ENCODE measurements around the gene SRP72.

SRP72 gene

GRCh38 chr4:56425518-56425917 lies 41.9 kb upstream of the SRP72 start:
- no peak for DNase-seq (ENCODE audit: low read depth in 1 of 2, low spot score in 1 of 2)
- H3K4me3 ChIP-seq (replicated peaks; ENCODE audit: insufficient read depth, low read length) = no peak overlapping the region
- no peak overlapping the region for H3K27ac ChIP-seq (replicated peaks)
- TF ChIP-seq SPI1 (IDR thresholded peaks at IDR 0.05; ENCODE audit: borderline replicate concordance, low read depth) (no peak), REST (IDR thresholded peaks at IDR 0.05; ENCODE audit: insufficient replicate concordance, low read depth) (no peak), POLR2AphosphoS5 (IDR thresholded peaks at IDR 0.05; ENCODE audit: low read depth) (no peak), CTCF (IDR thresholded peaks at IDR 0.05; ENCODE audit: insufficient read depth, low read length) (no peak), GABPA (IDR thresholded peaks at IDR 0.05; ENCODE audit: low read depth) (no peak)
- H3K27me3 ChIP-seq (ENCODE audit: insufficient read depth, poor library complexity, severe bottlenecking) = no peaks in the 10 kb centered on the region

GRCh38 chr4:56426273-56426672 lies 41.1 kb upstream of the SRP72 start:
- TF ChIP-seq GABPA (IDR thresholded peaks at IDR 0.05; ENCODE audit: low read depth) = no peak
- TF ChIP-seq REST (IDR thresholded peaks at IDR 0.05; ENCODE audit: insufficient replicate concordance, low read depth) = no peak
- no peak for TF ChIP-seq CTCF (IDR thresholded peaks at IDR 0.05; ENCODE audit: insufficient read depth, low read length)
- DNase-seq (ENCODE audit: low read depth in 1 of 2, low spot score in 1 of 2) = no peak
- no peak overlapping the region for H3K27ac ChIP-seq (replicated peaks)
- H3K27me3 ChIP-seq (ENCODE audit: insufficient read depth, poor library complexity, severe bottlenecking) = no peaks in the 10 kb centered on the region
- H3K4me3 ChIP-seq (replicated peaks; ENCODE audit: insufficient read depth, low read length) = no peak overlapping the region

- no peak overlapping the region for H3K27ac ChIP-seq (replicated peaks)
- DNase-seq (ENCODE audit: low read depth in 1 of 2, low spot score in 1 of 2) = no peak
- TF ChIP-seq REST (IDR thresholded peaks at IDR 0.05; ENCODE audit: insufficient replicate concordance, low read depth) = no peak
Measured at GRCh38 chr4:56427179-56427578, 40.2 kb upstream of the SRP72 start.

GRCh38 chr4:56430203-56430602 lies 37.2 kb upstream of the SRP72 start:
- TF ChIP-seq GABPA (IDR thresholded peaks at IDR 0.05; ENCODE audit: low read depth) (no peak), POLR2AphosphoS5 (IDR thresholded peaks at IDR 0.05; ENCODE audit: low read depth) (no peak), CTCF (IDR thresholded peaks at IDR 0.05; ENCODE audit: insufficient read depth, low read length) (no peak), SPI1 (IDR thresholded peaks at IDR 0.05; ENCODE audit: borderline replicate concordance, low read depth) (no peak), REST (IDR thresholded peaks at IDR 0.05; ENCODE audit: insufficient replicate concordance, low read depth) (no peak)

More at GRCh38 chr4:56427179-56427578, 40.2 kb upstream of the SRP72 start:
- Histone ChIP-seq H3K4me3 (replicated peaks; ENCODE audit: insufficient read depth, low read length) (no peak overlapping the region), H3K27me3 (ENCODE audit: insufficient read depth, poor library complexity, severe bottlenecking) (no peaks in the 10 kb centered on the region)

More at GRCh38 chr4:56430203-56430602, 37.2 kb upstream of the SRP72 start:
- no peak overlapping the region for H3K4me3 ChIP-seq (replicated peaks; ENCODE audit: insufficient read depth, low read length)
- no peaks in the 10 kb centered on the region for H3K27me3 ChIP-seq (ENCODE audit: insufficient read depth, poor library complexity, severe bottlenecking)
- DNase-seq (ENCODE audit: low read depth in 1 of 2, low spot score in 1 of 2) = no peak
- no peak overlapping the region for H3K27ac ChIP-seq (replicated peaks)

Measured in HL-60 (cell line).